Skeletal muscle tissue (tissue), 4 donors: ENCODE results near the gene CDH22. TPM values are rescaled to one million over a fixed set of nuclear protein-coding genes. Genes with fewer than 3 reads are reported as not detected.

ENCODE experiments used
- H3K27ac ChIP-seq: one replicate; pipeline ENCODE4 v1.7.0; 2013; ENCODE audit warnings: mild to moderate bottlenecking, low read depth, low read length, inconsistent platforms
- H3K27me3 ChIP-seq, 3 donors: one replicate each; pipeline ENCODE4 v1.7.0; 2013; ENCODE audit warnings: low read length in 3 of 3; ENCODE audit not compliant: control insufficient read depth in 3 of 3, insufficient read depth in 3 of 3
- H3K36me3 ChIP-seq, 3 donors: one replicate each; pipeline ENCODE4 v1.7.0; 2013; ENCODE audit warnings: low read length in 3 of 3; ENCODE audit not compliant: control insufficient read depth in 3 of 3, insufficient read depth in 3 of 3
- H3K4me1 ChIP-seq, 3 donors: one replicate each; pipeline ENCODE4 v1.7.0; 2013; ENCODE audit warnings: low read length in 3 of 3, mild to moderate bottlenecking in 3 of 3; ENCODE audit not compliant: control insufficient read depth in 3 of 3, insufficient read depth in 3 of 3
- H3K4me3 ChIP-seq, 3 donors: one replicate each; pipeline ENCODE4 v1.7.0; 2013; ENCODE audit warnings: low read length in 3 of 3
- H3K9ac ChIP-seq, 3 donors: one replicate each; pipeline ENCODE4 v1.7.0; 2013; ENCODE audit warnings: low read length in 3 of 3, mild to moderate bottlenecking in 3 of 3, moderate library complexity in 2 of 3, low read depth in 1 of 3
- H3K9me3 ChIP-seq, 3 donors: one replicate each; pipeline ENCODE4 v1.7.0; 2013; ENCODE audit warnings: low read length in 3 of 3; ENCODE audit not compliant: control insufficient read depth in 3 of 3
- total RNA-seq: library from RNA; depleted of rRNA; stranded (reverse); fragments of >200 nt; gene quantifications from one replicate; pipeline ENCODE4 v1.2.3, GENCODE V29; 2014
- donor health status: Osteomylitis.

CDH22 gene
- total RNA-seq, 1 donor from 2014 or later: 0.52 TPM

GRCh38 chr20:46343348-46343974, 35.2 kb upstream of the CDH22 start:
- peaks cover 28 to 37% (median 34%) of the 10 kb centered on the region in 3 donors for H3K27me3 ChIP-seq

DNA sequence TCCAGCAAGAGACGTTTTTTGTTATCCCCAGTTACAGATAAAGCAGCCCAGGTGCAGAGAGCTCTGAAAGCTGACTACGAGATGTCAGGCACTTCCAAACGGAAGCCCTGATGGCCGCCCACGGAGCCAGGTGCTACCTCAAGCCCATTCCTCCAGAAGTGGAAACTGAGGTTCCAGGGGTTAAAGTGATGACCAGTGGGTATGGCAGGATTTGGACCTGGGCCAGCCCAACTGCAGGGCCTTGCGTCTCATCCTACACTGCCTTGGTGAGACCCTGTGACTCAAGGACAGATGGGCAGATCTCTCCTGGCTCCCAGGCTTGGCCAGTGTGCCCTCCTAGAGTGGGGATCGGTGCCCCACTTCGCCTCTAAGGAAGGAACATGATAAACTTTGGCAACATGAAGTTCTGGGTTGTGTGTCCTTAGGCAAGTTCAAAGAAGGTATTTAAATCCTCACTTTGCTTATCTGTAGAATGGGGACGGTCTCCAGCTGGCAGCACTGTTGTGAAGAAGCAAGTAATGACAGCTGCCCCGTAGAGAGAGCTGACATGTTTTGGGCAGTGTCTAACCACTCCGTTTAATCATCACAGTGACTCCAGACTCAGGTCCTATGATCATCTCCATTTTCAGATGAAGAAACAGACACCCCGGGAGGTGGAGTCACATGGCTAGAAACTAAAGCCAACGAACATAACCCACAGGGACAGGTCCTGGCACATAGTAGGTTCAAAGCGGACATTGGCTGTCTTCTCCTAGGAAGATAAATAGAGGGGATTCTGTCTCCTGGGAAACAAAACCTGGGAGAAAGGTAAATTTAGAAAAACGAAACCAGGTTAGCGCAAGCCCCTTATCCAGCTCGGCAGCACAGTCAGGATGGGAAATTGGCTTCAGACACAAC, 34.4 kb upstream of the CDH22 start:
- Histone ChIP-seq H3K9me3 (no peaks in the 10 kb centered on the region), H3K4me3 (peak overlapping the region in 2 of 3 donors; percentile 13 to 47), H3K9ac (peak overlapping the region in 2 of 3 donors; percentile 52 to 57), H3K4me1 (peaks cover 11 to 29% (median 17%) of the 10 kb centered on the region in 3 donors), H3K27ac (peak overlapping the region; percentile 61), H3K27me3 (peaks cover 33 to 41% (median 38%) of the 10 kb centered on the region in 3 donors), H3K36me3 (no peaks in the 10 kb centered on the region)

More at GRCh38 chr20:46343348-46343974, 35.2 kb upstream of the CDH22 start:
- Histone ChIP-seq H3K9ac (peak overlapping the region in 2 of 3 donors; percentile 52 to 57), H3K4me3 (peak overlapping the region in 2 of 3 donors; percentile 29 to 47), H3K27ac (peak overlapping the region; percentile 61), H3K4me1 (peaks cover 11 to 28% (median 17%) of the 10 kb centered on the region in 3 donors), H3K36me3 (no peaks in the 10 kb centered on the region), H3K9me3 (no peaks in the 10 kb centered on the region)

DNA sequence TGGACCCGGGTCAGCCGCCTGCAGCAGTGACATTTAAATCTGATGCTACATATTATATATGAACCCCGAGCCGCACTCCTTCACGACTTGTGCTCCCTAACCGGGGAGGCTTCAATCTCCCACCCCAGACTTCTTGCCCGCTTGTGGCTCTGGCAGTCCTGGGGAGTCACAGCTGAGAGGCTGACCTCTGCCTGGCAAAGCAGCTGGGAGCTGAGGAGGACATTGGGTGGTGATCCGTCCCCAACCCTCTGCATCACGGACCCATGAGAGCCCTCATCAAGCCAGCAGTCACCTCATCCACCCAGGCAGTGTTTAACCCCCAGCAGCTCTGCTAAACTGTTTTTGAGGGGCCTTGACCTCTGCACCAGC, 33.7 kb upstream of the CDH22 start:
- H3K36me3 ChIP-seq: no peaks in the 10 kb centered on the region
- no peak overlapping the region for H3K9ac ChIP-seq
- no peaks in the 10 kb centered on the region for H3K9me3 ChIP-seq
- H3K27me3 ChIP-seq: peaks cover 38 to 46% (median 45%) of the 10 kb centered on the region in 3 donors
- no peak overlapping the region for H3K4me3 ChIP-seq
- H3K4me1 ChIP-seq: peaks cover 11 to 29% (median 17%) of the 10 kb centered on the region in 3 donors
- no peak overlapping the region for H3K27ac ChIP-seq

- H3K4me1 ChIP-seq: peaks cover 11 to 29% (median 17%) of the 10 kb centered on the region in 3 donors
- H3K9me3 ChIP-seq: no peaks in the 10 kb centered on the region
- no peaks in the 10 kb centered on the region for H3K36me3 ChIP-seq
- H3K27me3 ChIP-seq: peaks cover 41 to 51% (median 49%) of the 10 kb centered on the region in 3 donors
- no peak overlapping the region for H3K4me3 ChIP-seq
- H3K9ac ChIP-seq: no peak overlapping the region
- H3K27ac ChIP-seq: no peak overlapping the region
Measured at GRCh38 chr20:46341074-46342009, 33.0 kb upstream of the CDH22 start.

- Histone ChIP-seq H3K27me3 (peaks cover 46 to 62% (median 55%) of the 10 kb centered on the region in 3 donors), H3K4me1 (peaks cover 11 to 25% (median 17%) of the 10 kb centered on the region in 3 donors), H3K36me3 (no peaks in the 10 kb centered on the region)
Measured at GRCh38 chr20:46339037-46339436, 30.7 kb upstream of the CDH22 start.

GRCh38 chr20:46336735-46337134, 28.4 kb upstream of the CDH22 start:
- no peak overlapping the region for H3K9ac ChIP-seq
- peaks cover 37 to 45% (median 37%) of the 10 kb centered on the region in 3 donors for H3K27me3 ChIP-seq
- H3K27ac ChIP-seq: no peak overlapping the region
- H3K4me1 ChIP-seq: peaks cover 7 to 20% (median 8%) of the 10 kb centered on the region in 3 donors
- H3K9me3 ChIP-seq: no peaks in the 10 kb centered on the region
- no peak overlapping the region for H3K4me3 ChIP-seq
- H3K36me3 ChIP-seq: no peaks in the 10 kb centered on the region

More at GRCh38 chr20:46339037-46339436, 30.7 kb upstream of the CDH22 start:
- Histone ChIP-seq H3K4me3 (no peak overlapping the region), H3K27ac (no peak overlapping the region), H3K9ac (no peak overlapping the region), H3K9me3 (no peaks in the 10 kb centered on the region)

- H3K9me3 ChIP-seq: no peaks in the 10 kb centered on the region
- H3K27me3 ChIP-seq: peaks cover 25 to 36% (median 31%) of the 10 kb centered on the region in 3 donors
- no peak overlapping the region for H3K27ac ChIP-seq
- no peak overlapping the region for H3K4me3 ChIP-seq
- H3K9ac ChIP-seq: no peak overlapping the region
- no peaks in the 10 kb centered on the region for H3K36me3 ChIP-seq
- peaks cover 7 to 31% (median 10%) of the 10 kb centered on the region in 3 donors for H3K4me1 ChIP-seq
Measured at GRCh38 chr20:46334303-46334904, 26.1 kb upstream of the CDH22 start.

- no peak overlapping the region for H3K27ac ChIP-seq
- peaks cover 7 to 31% (median 10%) of the 10 kb centered on the region in 3 donors for H3K4me1 ChIP-seq
- H3K9ac ChIP-seq: no peak overlapping the region
- H3K36me3 ChIP-seq: no peaks in the 10 kb centered on the region
- peaks cover 18 to 32% (median 22%) of the 10 kb centered on the region in 3 donors for H3K27me3 ChIP-seq
- H3K4me3 ChIP-seq: no peak overlapping the region
- H3K9me3 ChIP-seq: no peaks in the 10 kb centered on the region
Measured at GRCh38 chr20:46333161-46333991, 25.1 kb upstream of the CDH22 start.
